HFF-Myc (cell line): ENCODE results near the gene AHR.
"Not testable (repeated sequence)": the region's sequence is repeated elsewhere in the genome, so short reads cannot be mapped to it uniquely, and the experiment has no call there.

Source experiments
- DNase-seq: peaks from one replicate; pipeline ENCODE4 v3.0.0-alpha.2; 2011; ENCODE audit warnings: low read depth; ENCODE audit errors: extremely low read depth
- H3K4me3 ChIP-seq: replicated peaks from 2 replicates; pipeline ENCODE4 v1.5.1; 2011; ENCODE audit warnings: low read depth, mild to moderate bottlenecking, control low read depth, low read length
- TF ChIP-seq, protein P1 (sequence below): IDR thresholded peaks from 2 replicates; pipeline ENCODE4 v1.5.1; 2012; ENCODE audit warnings: mild to moderate bottlenecking, low read depth, low read length, control low read depth; ENCODE audit errors: missing control alignments

Gene AHR

DNA sequence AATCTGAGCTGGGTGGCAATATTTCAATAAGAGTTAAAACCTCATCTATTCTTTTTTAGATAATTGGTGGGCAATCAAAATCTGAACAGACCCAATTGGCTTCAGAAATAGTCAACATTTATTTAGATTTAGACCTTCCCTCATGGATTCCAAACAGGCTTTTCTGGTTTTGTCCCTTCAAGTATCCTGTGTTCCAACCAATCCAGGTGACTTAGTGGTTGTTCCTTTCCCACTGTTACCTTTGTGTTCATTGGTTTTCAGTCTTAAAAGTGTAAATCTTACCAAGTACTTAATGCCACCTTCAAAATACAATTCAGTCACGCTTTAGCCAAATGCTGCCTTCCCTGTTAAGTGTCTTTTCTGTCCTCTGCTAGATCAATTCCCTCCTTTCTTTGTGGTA lies 85.9 kb downstream of the AHR start:
- no peak for DNase-seq

DNA sequence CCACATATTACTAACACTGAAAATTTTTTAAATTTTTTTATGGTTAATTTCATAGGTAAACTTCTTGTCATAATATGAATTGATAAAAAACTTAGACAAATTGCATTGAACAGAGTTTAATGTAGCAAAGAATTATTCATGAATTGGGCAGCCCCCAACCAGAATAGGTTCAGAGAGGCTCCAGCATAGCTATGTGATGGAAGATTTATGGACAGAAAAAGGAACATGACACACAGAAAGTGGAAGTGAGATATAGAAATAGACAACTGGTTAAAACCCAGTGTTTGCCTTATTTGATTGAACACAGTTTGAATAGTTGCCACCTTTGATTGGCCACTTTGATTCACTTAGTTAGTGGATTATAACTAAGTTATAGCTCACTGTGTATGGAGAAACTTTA lies 87.2 kb downstream of the AHR start:
- no peak overlapping the region for H3K4me3 ChIP-seq
- TF ChIP-seq, protein P1, sequence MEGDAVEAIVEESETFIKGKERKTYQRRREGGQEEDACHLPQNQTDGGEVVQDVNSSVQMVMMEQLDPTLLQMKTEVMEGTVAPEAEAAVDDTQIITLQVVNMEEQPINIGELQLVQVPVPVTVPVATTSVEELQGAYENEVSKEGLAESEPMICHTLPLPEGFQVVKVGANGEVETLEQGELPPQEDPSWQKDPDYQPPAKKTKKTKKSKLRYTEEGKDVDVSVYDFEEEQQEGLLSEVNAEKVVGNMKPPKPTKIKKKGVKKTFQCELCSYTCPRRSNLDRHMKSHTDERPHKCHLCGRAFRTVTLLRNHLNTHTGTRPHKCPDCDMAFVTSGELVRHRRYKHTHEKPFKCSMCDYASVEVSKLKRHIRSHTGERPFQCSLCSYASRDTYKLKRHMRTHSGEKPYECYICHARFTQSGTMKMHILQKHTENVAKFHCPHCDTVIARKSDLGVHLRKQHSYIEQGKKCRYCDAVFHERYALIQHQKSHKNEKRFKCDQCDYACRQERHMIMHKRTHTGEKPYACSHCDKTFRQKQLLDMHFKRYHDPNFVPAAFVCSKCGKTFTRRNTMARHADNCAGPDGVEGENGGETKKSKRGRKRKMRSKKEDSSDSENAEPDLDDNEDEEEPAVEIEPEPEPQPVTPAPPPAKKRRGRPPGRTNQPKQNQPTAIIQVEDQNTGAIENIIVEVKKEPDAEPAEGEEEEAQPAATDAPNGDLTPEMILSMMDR, result no peak
- no peak for DNase-seq

More for the DNA sequence above, 85.9 kb downstream of the AHR start:
- H3K4me3 ChIP-seq, result no peak overlapping the region
- TF ChIP-seq, protein P1, result no peak

DNA sequence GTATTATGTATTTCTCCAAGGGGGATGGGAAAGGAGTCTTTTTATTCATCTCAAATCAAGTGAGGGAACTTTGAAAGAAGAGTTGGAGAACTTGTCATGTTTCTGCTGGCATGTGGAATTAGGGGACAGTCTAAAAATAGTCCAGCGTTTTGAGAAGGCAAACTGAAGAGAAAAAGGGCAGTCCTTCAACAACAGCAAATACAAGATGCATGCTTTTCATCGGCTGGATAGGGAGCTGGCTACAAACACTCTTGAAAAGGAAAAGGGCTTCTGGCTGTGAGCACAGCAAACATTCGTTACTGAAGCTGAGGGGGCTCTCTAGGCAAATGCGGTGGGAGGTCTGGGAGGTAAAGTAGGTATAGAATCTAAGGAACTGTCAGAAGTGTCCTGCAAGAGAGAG lies 91.9 kb downstream of the AHR start:
- DNase-seq, result no peak
- H3K4me3 ChIP-seq, result no peak overlapping the region
- TF ChIP-seq, protein P1, result no peak

DNA sequence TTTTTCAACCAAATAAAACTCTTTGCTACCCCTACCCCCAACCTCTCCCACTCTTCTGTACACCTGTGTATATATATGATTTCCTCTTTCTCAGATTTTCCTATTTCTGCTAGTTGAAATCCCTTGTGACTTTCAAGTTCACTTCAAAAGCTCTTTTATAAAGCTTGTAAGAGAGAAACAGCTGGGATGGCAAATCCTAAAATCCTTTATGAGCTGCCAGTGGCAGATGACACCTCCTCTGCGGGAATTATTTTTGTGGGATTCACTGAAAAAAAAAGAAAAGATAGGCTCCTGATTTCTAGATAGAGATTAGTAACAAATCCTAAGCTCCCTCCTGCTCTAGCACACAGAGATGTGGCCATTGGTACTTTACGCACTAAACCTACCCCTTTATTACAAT lies 92.9 kb downstream of the AHR start:
- TF ChIP-seq, protein P1, result no peak
- DNase-seq, result no peak
- H3K4me3 ChIP-seq, result no peak overlapping the region

DNA sequence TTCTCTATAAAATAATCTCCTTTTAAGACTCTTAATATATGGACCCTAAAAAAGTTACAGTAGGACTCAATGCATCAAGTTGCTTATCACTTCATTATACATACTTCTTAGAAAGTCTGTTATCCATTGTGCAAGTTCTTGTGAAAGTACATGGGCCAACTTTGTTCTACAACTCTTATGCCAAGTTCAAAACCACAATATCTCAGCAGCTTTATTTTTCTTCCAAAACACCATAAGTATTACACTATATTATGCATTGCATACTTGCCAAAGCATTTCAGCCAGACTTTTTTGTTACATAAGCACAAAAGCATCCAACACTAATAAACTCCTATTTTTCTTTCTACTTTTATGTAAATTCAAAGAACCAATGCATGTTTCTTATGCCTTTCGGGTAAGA lies 94.4 kb downstream of the AHR start:
- TF ChIP-seq, protein P1, result no peak
- DNase-seq, result no peak
- H3K4me3 ChIP-seq, result no peak overlapping the region

DNA sequence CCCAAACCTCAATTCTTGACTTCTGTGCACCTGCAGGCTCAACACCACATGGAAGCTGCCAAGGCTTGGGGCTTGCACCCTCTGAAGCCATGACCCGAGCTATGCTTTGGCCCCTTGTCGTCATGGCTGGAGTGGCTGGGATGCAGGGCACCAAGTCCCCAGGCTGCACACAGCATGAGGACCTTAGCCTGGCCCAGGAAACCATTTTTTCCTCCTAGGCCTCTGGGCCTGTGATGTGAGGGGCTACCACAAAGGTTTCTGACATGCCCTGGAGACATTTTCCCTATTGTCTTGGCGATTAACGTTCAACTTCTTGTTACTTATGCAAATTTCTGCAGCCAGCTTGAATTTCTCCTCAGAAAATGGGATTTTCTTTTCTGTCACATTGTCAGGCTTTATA lies 96.1 kb downstream of the AHR start:
- not testable (repeated sequence) for DNase-seq, H3K4me3 ChIP-seq
